Neuronal stem cell (in vitro differentiated cells): Measurements from ENCODE around the gene APOA1.

Experiments used
- DNase-seq: peaks from one replicate; pipeline ENCODE4 v3.0.0-alpha.2; 2013; ENCODE audit warnings: low spot score
- H2AFZ ChIP-seq: one replicate; pipeline ENCODE4 v1.6.1; 2013; ENCODE audit warnings: mild to moderate bottlenecking, low read length, inconsistent platforms
- H2AK5ac ChIP-seq: 2 replicates; pipeline ENCODE4 v1.6.1; 2013; ENCODE audit warnings: low read depth, mild to moderate bottlenecking, inconsistent platforms, low read length, moderate library complexity, mixed read lengths
- H2BK120ac ChIP-seq: 2 replicates; pipeline ENCODE4 v1.6.1; 2013; ENCODE audit warnings: low read depth, mild to moderate bottlenecking, inconsistent platforms, low read length, moderate library complexity, mixed read lengths
- H2BK12ac ChIP-seq: one replicate; pipeline ENCODE4 v1.6.1; 2013; ENCODE audit warnings: low read length, inconsistent platforms
- H2BK15ac ChIP-seq: 2 replicates; pipeline ENCODE4 v1.6.1; 2013; ENCODE audit warnings: mild to moderate bottlenecking, low read length, inconsistent platforms, mixed read lengths
- H2BK5ac ChIP-seq: one replicate; pipeline ENCODE4 v1.6.1; 2013; ENCODE audit warnings: inconsistent platforms, mild to moderate bottlenecking, low read length, moderate library complexity
- H3K14ac ChIP-seq: one replicate; pipeline ENCODE4 v1.6.1; 2013; ENCODE audit warnings: low read length, inconsistent platforms
- H3K18ac ChIP-seq: 2 replicates; pipeline ENCODE4 v1.6.1; 2013; ENCODE audit warnings: low read length, inconsistent platforms
- H3K23ac ChIP-seq: 2 replicates; pipeline ENCODE4 v1.6.1; 2013; ENCODE audit warnings: low read depth, mild to moderate bottlenecking, mixed read lengths, low read length, inconsistent platforms; ENCODE audit not compliant: poor library complexity
- H3K27ac ChIP-seq: replicated peaks from 3 replicates; pipeline ENCODE4 v1.5.1; 2013; ENCODE audit warnings: low read length, inconsistent platforms
- H3K27me3 ChIP-seq, 3 experiments: 2 replicates each; pipeline ENCODE4 v1.6.1; 2013; ENCODE audit warnings: low read length in 3 of 3, mild to moderate bottlenecking in 2 of 3, inconsistent platforms in 1 of 3, low read depth in 1 of 3, mixed read lengths in 1 of 3, moderate library complexity in 1 of 3; ENCODE audit not compliant: control insufficient read depth in 3 of 3, insufficient read depth in 3 of 3
- H3K36me3 ChIP-seq, 2 donors: replicated peaks in 1 of 2; 2 replicates each; pipeline ENCODE4 v1.6.1; 2013; ENCODE audit warnings: low read length in 2 of 2; ENCODE audit not compliant: control insufficient read depth in 2 of 2, insufficient read depth in 2 of 2
- H3K4ac ChIP-seq: 2 replicates; pipeline ENCODE4 v1.6.1; 2013; ENCODE audit warnings: inconsistent platforms, mild to moderate bottlenecking, low read length, moderate library complexity
- H3K4me1 ChIP-seq, 2 donors: 1 replicate in 1 of 2; 2 replicates in 1 of 2; pipeline ENCODE4 v1.6.1; 2013; ENCODE audit warnings: low read length in 2 of 2, low read depth in 1 of 2; ENCODE audit not compliant: control insufficient read depth in 2 of 2, insufficient read depth in 1 of 2
- H3K4me2 ChIP-seq: one replicate; pipeline ENCODE4 v1.6.1; 2013; ENCODE audit warnings: mild to moderate bottlenecking, low read length, inconsistent platforms; ENCODE audit not compliant: insufficient read depth, poor library complexity, severe bottlenecking
- H3K4me3 ChIP-seq, 2 donors: 2 replicates each; pipeline ENCODE4 v1.5.1; 2013; ENCODE audit warnings: low read length in 2 of 2, mild to moderate bottlenecking in 2 of 2, inconsistent platforms in 1 of 2, moderate library complexity in 1 of 2
- H3K79me1 ChIP-seq: one replicate; pipeline ENCODE4 v1.6.1; 2013; ENCODE audit warnings: low read depth, mild to moderate bottlenecking, inconsistent platforms, low read length, moderate library complexity
- H3K9ac ChIP-seq: one replicate; pipeline ENCODE4 v1.6.1; 2013; ENCODE audit warnings: mild to moderate bottlenecking, low read depth, low read length, inconsistent platforms; ENCODE audit not compliant: poor library complexity
- H3K9me3 ChIP-seq, 2 donors: replicated peaks in 1 of 2; 2 replicates each; pipeline versions ENCODE3 to v1.6.1; 2013; ENCODE audit warnings: low read length in 2 of 2, mild to moderate bottlenecking in 2 of 2, inconsistent platforms in 1 of 2, low read depth in 1 of 2, mixed read lengths in 1 of 2, moderate library complexity in 1 of 2; ENCODE audit not compliant: control insufficient read depth in 2 of 2, insufficient read depth in 1 of 2
- H4K8ac ChIP-seq: one replicate; pipeline ENCODE4 v1.6.1; 2013; ENCODE audit warnings: low read depth, mild to moderate bottlenecking, inconsistent platforms, low read length, moderate library complexity
- H4K91ac ChIP-seq: one replicate; pipeline ENCODE4 v1.6.1; 2013; ENCODE audit warnings: low read length, low read depth, mild to moderate bottlenecking, inconsistent platforms; ENCODE audit not compliant: poor library complexity
- WGBS, 2 donors: extraction: QIAGEN DNeasy Blood & Tissue Kit; methylation state at CpG; one replicate each; pipeline ENCODE4 v1.1.7; 2013; ENCODE audit warnings: missing lambda C conversion rate in 2 of 2, mixed read lengths in 1 of 2; ENCODE audit not compliant: insufficient read length in 2 of 2, insufficient replicate concordance in 1 of 2; ENCODE audit errors: extremely low coverage in 2 of 2; 5-methylcytosine and 5-hydroxymethylcytosine counted together

Gene APOA1

DNA sequence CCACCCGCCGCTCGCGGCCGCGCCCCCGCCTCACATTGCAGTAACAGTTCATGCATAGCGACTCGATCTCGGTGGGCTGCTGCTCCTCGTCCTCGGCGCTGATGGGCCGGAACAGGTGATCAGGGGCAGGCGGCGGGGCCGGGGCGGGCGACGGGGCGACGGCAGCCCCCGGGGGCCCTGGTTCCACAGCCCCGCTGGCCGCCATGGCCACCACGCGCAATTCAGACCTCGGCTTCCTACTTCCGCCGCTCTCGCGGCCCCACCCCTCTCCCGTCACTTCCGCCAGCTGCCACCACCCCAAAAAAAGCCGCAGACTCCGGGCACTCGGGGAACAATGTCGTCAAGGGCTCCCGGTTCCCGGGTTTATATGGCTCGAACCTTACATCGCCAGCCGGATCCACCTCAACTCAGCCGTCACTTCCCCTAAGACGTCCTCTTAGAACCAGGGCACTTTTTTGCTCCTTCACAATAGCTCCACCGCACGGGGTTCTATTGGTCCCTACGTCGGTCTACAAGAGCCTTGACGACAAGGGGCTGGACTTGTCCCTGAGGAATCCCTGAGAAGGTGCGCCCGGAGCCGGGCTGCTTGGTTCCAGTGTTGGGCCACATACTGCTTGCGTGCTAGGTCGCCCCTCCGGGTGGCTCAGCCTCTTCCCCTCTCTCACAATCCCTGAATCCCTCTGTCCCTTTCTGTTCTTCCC is 49.5 kb downstream of the APOA1 start, which contains the start of gene ZPR1:
ZPR1 (minus strand) TSS at position 238 of the 701 bp plus-strand sequence; CDS start at position 205, 33 bp downstream.
- no peaks in the 10 kb centered on the region for H3K9me3 ChIP-seq
- no peak within 1 kb of the TSS for H2BK120ac ChIP-seq
- peak within 1 kb of the TSS; percentile 60 for H3K18ac ChIP-seq
- peak; percentile 51 for DNase-seq
- H3K27ac ChIP-seq: no peak within 1 kb of the TSS
- H3K9ac ChIP-seq: peak within 1 kb of the TSS; percentile 85
- H3K4ac ChIP-seq: no peak within 1 kb of the TSS
- peaks cover 8 to 17% of the 10 kb centered on the region in 2 donors for H3K4me1 ChIP-seq
- H2BK15ac ChIP-seq: no peak within 1 kb of the TSS
- no peak within 1 kb of the TSS for H3K14ac ChIP-seq
- H3K4me3 ChIP-seq: peak within 1 kb of the TSS; percentile 58 to 90
- peaks cover 0 to 12% (median 3%) of the 10 kb centered on the region in 3 experiments for H3K27me3 ChIP-seq
- peak within 1 kb of the TSS; percentile 4 for H2BK5ac ChIP-seq
- no peak within 1 kb of the TSS for H4K8ac ChIP-seq
- no peaks in the 10 kb centered on the region for H3K79me1 ChIP-seq
- no peak within 1 kb of the TSS for H2BK12ac ChIP-seq
- no peak within 1 kb of the TSS for H3K23ac ChIP-seq
- WGBS, 2 donors: no CpG with 5 or more reads among the region's 56 CpGs
- H4K91ac ChIP-seq: no peak within 1 kb of the TSS
- H2AK5ac ChIP-seq: peak within 1 kb of the TSS; percentile 57
- peak within 1 kb of the TSS; percentile 92 for H3K4me2 ChIP-seq
- peaks cover 25 to 42% of the 10 kb centered on the region in 2 donors for H3K36me3 ChIP-seq
- H2AFZ ChIP-seq: peak within 1 kb of the TSS; percentile 86

GRCh38 chr11:116787436-116787785 is 50.0 kb downstream of the APOA1 start:
- H2AK5ac ChIP-seq: no peak overlapping the region
- no CpG with 5 or more reads among the region's 15 CpGs for WGBS, 2 donors
- H2AFZ ChIP-seq: peak overlapping the region; percentile 86

DNA sequence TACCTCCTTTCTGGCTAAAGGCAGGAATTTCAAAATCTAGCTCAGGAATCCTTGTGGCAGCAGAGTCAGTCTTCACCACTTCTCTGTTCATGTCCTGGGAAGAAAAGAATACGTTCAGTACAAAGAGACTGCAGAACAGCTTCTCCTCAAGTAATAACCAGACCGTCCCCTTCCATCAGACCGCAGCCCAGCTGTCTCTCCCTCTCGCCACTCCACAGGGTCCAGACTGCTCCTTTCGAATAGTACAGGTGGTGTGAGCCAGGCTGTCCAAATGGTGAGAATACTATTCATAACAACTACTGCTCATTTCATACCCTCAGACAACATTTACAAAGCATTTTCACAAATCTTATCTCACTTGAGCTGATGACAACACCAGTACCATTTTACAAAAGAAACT is 50.5 kb downstream of the APOA1 start:
- no peak overlapping the region for H2BK12ac ChIP-seq
- WGBS, 2 donors: no CpG with 5 or more reads among the region's 5 CpGs
- no peak overlapping the region for H4K8ac ChIP-seq
- H2AFZ ChIP-seq: peak overlapping the region; percentile 86
- peak overlapping the region; percentile 92 for H3K4me2 ChIP-seq
- no peak overlapping the region for H3K9ac ChIP-seq
- H3K27ac ChIP-seq: no peak overlapping the region
- H2AK5ac ChIP-seq: no peak overlapping the region
- DNase-seq: no peak
- H3K36me3 ChIP-seq: peaks cover 30 to 51% of the 10 kb centered on the region in 2 donors
- no peak overlapping the region for H3K4ac ChIP-seq
- no peaks in the 10 kb centered on the region for H3K79me1 ChIP-seq
- no peak overlapping the region for H4K91ac ChIP-seq
- H3K4me3 ChIP-seq: peak overlapping the region in 1 of 2 donors; percentile 58
- no peak overlapping the region for H3K14ac ChIP-seq
- H3K4me1 ChIP-seq: peaks cover 8 to 15% of the 10 kb centered on the region in 2 donors
- peaks cover 0 to 12% (median 3%) of the 10 kb centered on the region in 3 experiments for H3K27me3 ChIP-seq
- H2BK120ac ChIP-seq: no peak overlapping the region
- no peak overlapping the region for H2BK15ac ChIP-seq
- no peaks in the 10 kb centered on the region for H3K9me3 ChIP-seq
- no peak overlapping the region for H3K23ac ChIP-seq
- H3K18ac ChIP-seq: no peak overlapping the region
- H2BK5ac ChIP-seq: no peak overlapping the region

More at GRCh38 chr11:116787436-116787785, 50.0 kb downstream of the APOA1 start:
- Histone ChIP-seq H3K18ac (peak overlapping the region; percentile 42), H3K4me2 (peak overlapping the region; percentile 92), H2BK12ac (no peak overlapping the region), H3K9me3 (no peaks in the 10 kb centered on the region), H3K9ac (peak overlapping the region; percentile 65), H3K23ac (no peak overlapping the region), H3K36me3 (peaks cover 28 to 47% of the 10 kb centered on the region in 2 donors), H3K4ac (no peak overlapping the region), H4K91ac (no peak overlapping the region), H4K8ac (no peak overlapping the region), H3K27me3 (peaks cover 0 to 12% (median 3%) of the 10 kb centered on the region in 3 experiments), H3K4me1 (peaks cover 8 to 15% of the 10 kb centered on the region in 2 donors), H3K14ac (no peak overlapping the region), H2BK15ac (no peak overlapping the region), H2BK5ac (peak overlapping the region; percentile 4), H3K27ac (no peak overlapping the region), H3K79me1 (no peaks in the 10 kb centered on the region), H2BK120ac (no peak overlapping the region), H3K4me3 (peak overlapping the region; percentile 58 to 90)
- DNase-seq: no peak

DNA sequence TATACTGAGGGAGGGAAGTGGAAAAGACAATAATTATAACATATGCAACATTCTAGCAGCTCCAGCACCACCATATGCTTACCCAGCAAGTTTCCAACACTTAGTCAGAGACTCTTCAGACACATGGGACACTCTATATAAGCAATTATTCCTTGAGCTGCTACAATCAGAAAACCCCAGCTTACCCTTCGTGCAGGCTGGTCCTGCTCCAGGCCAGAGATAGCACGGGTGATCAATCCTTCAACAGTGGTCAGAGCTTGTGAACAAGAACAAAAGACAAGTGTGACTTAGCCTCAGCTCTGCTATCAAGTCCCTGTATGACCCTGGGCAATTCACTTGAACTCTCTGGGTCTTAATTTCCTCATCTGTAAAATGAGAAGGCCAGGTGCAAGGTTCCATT is 51.1 kb downstream of the APOA1 start:
- H2BK120ac ChIP-seq: no peak overlapping the region
- no peak overlapping the region for H3K27ac ChIP-seq
- H3K23ac ChIP-seq: no peak overlapping the region
- H4K8ac ChIP-seq: no peak overlapping the region
- H3K4me2 ChIP-seq: no peak overlapping the region
- no peak overlapping the region for H3K18ac ChIP-seq
- no peaks in the 10 kb centered on the region for H3K9me3 ChIP-seq
- no peak overlapping the region for H3K9ac ChIP-seq
- H3K14ac ChIP-seq: no peak overlapping the region
- no peak overlapping the region for H2BK5ac ChIP-seq
- no peaks in the 10 kb centered on the region for H3K79me1 ChIP-seq
- H3K4ac ChIP-seq: no peak overlapping the region
- no CpG with 5 or more reads among the region's 2 CpGs for WGBS, 2 donors
- H3K4me3 ChIP-seq: peak overlapping the region in 1 of 2 donors; percentile 58
- no peak overlapping the region for H2AFZ ChIP-seq
- H3K36me3 ChIP-seq: peaks cover 31 to 56% of the 10 kb centered on the region in 2 donors
- no peak overlapping the region for H2BK15ac ChIP-seq
- H3K27me3 ChIP-seq: peaks cover 0 to 12% (median 3%) of the 10 kb centered on the region in 3 experiments
- no peak overlapping the region for H4K91ac ChIP-seq
- peaks cover 8 to 12% of the 10 kb centered on the region in 2 donors for H3K4me1 ChIP-seq
- no peak overlapping the region for H2BK12ac ChIP-seq
- DNase-seq: no peak
- no peak overlapping the region for H2AK5ac ChIP-seq
